ENCODE measurements around the gene FRMPD2.

DNA sequence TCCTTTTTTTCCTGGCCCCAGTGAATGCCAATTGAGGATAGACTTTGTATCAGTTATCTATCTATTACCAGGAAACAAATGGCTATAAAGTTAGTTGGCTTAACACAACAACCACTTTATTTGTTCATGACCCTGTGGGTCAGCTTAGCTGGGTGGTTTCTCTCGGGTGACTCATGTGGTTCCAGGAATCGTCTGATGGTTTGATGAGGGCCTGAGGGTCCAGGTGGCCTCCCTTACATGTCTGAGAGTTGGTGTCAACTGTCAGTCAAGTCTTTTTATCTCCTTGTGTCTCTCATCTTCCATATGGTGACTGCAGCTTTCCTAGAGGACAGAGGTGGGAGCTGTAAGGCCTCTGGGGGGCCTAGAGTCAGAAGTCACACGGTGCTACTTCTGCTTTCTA lies 16.7 kb upstream of the FRMPD2 start:
- TF ChIP-seq CTCF (IDR thresholded peaks at IDR 0.05) (no peak), POLR2A (IDR thresholded peaks at IDR 0.05) (no peak)

Measured in lower leg skin (tissue), 3 donors.